Heart left ventricle (tissue), 16 donors: Measurements from ENCODE around the gene FRMPD4. TPM values are rescaled to one million over a fixed set of nuclear protein-coding genes. Genes with fewer than 3 reads are reported as not detected.

Experiments
- ATAC-seq, 4 donors: fragments of 200-7000 bp; cut with Tn5 transposase; one replicate each; pipeline ENCODE4 v1.9.1; 2020 to 2022; ENCODE audit warnings: moderate library complexity in 4 of 4, mild to moderate bottlenecking in 3 of 4, moderate number of reproducible peaks in 1 of 4
- DNase-seq, 5 donors: peaks; one replicate each; pipeline ENCODE4 v3.0.0-alpha.2; 2020
- H3K27ac ChIP-seq, 12 donors: fragments of 200-600 bp; sonication (generic) in 4 of 12; one replicate each; pipeline versions ENCODE4 v1.5.0 to v1.8.0; 2016 to 2022; ENCODE audit warnings: mild to moderate bottlenecking in 2 of 12
- H3K27me3 ChIP-seq, 9 donors: fragments of 200-600 bp; sonication (generic) in 2 of 9; one replicate each; pipeline versions ENCODE4 v1.5.1 to v1.8.0; 2016 to 2022; ENCODE audit warnings: mild to moderate bottlenecking in 3 of 9
- H3K36me3 ChIP-seq, 9 donors: fragments of 200-600 bp; sonication (generic) in 2 of 9; one replicate each; pipeline versions ENCODE4 v1.5.0 to v1.8.0; 2018 to 2022; ENCODE audit warnings: mild to moderate bottlenecking in 2 of 9
- H3K4me1 ChIP-seq, 12 donors: fragments of 200-600 bp; sonication (generic) in 4 of 12; one replicate each; pipeline versions ENCODE4 v1.5.0 to v1.8.0; 2016 to 2022; ENCODE audit warnings: mild to moderate bottlenecking in 3 of 12
- H3K4me3 ChIP-seq, 12 donors: fragments of 200-600 bp; sonication (generic) in 4 of 12; one replicate each; pipeline versions ENCODE4 v1.5.0 to v1.8.0; 2017 to 2022; ENCODE audit warnings: mild to moderate bottlenecking in 9 of 12, moderate library complexity in 4 of 12
- H3K9me3 ChIP-seq, 12 donors: fragments of 200-600 bp; sonication (generic) in 4 of 12; one replicate each; pipeline versions ENCODE4 v1.5.0 to v1.8.0; 2016 to 2022; ENCODE audit warnings: mild to moderate bottlenecking in 1 of 12
- POLR2A ChIP-seq, 2 donors: fragments of 450-650 bp; IDR thresholded peaks; one replicate each; pipeline ENCODE4 v1.6.1; 2017; ENCODE audit warnings: antibody characterized with exemption in 2 of 2, mild to moderate bottlenecking in 2 of 2, moderate library complexity in 2 of 2
- WGBS, 4 donors: extraction: QIAGEN DNeasy Blood & Tissue Kit in 2 of 4; methylation state at CpG; one replicate each; pipeline versions ENCODE4 v1.1.5 to v1.1.7; 2013 to 2018; 5-methylcytosine and 5-hydroxymethylcytosine counted together
- intact Hi-C, 10 donors: fragments of 100-400 bp; cut with DNase I; formaldehyde crosslinking; loops; one replicate each; pipeline versions ENCODE4 v1.11.1 to v1.14.2; 2022
- polyA plus RNA-seq, 2 donors: library from polyadenylated mRNA; stranded (reverse); fragments of 200-250 nt; gene quantifications; one replicate each; pipeline ENCODE4 v1.2.3, GENCODE V29; 2013
- total RNA-seq, 9 donors: library from RNA; depleted of rRNA in 2 of 9; stranded (reverse); fragments of >200 nt in 2 of 9; fragmentation: NEBNext Ultra II Directional in 3 of 9; extraction: Animal tissue kit (Norgen Biotek cat#: 25700) in 3 of 9; gene quantifications; one replicate each; pipeline versions ENCODE4 v1.1.0 to v1.2.4, GENCODE V29; 2016 to 2023
- TF ChIP-seq, protein P1 (sequence below), 12 donors: fragments of 200-600 bp; sonication (generic) in 4 of 12; IDR thresholded peaks; one replicate each; pipeline versions ENCODE4 v1.5.0 to v1.8.0; 2018 to 2022; ENCODE audit warnings: antibody characterized with exemption in 12 of 12, mild to moderate bottlenecking in 5 of 12
- donor health status: ischemic (EF 13 %, LVEDD 7.1; RV severe dilation, severe dysfunction).
- donor health status: healthy with polysubstance abuse.
- donor health status: DM: no; HTN: yes; CAD: no.
- donor health status: DM: no; HTN: no; CAD: no.
- donor health status: ischemic (EF 25% LVEDD 6.9; RV normal size, moderate dysfunction).
- donor health status: ischemic (EF 25% LVEDD 5.7; RV mildly dilated, moderate dysfunction).
- donor health status: healthy.
- donor health status: DM: yes; HTN: yes; CAD: no.
- donor health status: ischemic (EF 35%, LVEDD 5.7; RV mildly dilated, moderate dysfunction).
- donor health status: nonischemic (EF 11% LVEDD 7.7; RV severe dilation, severe dysfunction).
- donor health status: DM: yes; HTN: yes; CAD: no.
- donor health status: PGD.
- donor health status: ischemic (EF 29% LVEDD 5.4; RV normal size, mild dysfunction).
- donor health status: nonischemic (EF 23%, LVEDD 6.1; RV moderate dilation, normal function).

The FRMPD4 gene
- total and polyA plus RNA-seq, 11 donors: 0.07 to 4.2 (median 1.4) TPM

DNA sequence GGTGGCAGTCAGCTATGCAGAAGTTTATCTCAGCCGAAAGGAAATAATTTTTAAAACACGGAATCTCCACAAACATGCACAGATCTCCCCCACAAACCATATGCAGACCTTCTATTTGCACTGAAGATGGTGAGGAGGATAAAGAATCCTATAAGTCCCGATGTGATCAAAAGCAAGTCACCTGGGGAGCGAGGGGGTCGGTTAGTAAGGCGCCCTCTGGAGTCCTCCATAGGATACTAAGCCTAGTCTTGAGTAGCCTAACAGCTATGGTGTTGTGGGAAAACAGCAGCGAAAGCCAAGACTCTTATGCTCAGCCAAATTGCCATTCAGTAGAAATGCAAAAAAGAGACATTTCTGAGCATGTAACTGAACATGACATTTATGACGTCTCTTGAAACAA is 210.9 kb downstream of the FRMPD4 start:
- intact Hi-C loops: no loop called here
- H3K27me3 ChIP-seq: no peaks in the 10 kb centered on the region
- no peak for TF ChIP-seq POLR2A (IDR thresholded peaks at IDR 0.05)
- TF ChIP-seq, protein P1, sequence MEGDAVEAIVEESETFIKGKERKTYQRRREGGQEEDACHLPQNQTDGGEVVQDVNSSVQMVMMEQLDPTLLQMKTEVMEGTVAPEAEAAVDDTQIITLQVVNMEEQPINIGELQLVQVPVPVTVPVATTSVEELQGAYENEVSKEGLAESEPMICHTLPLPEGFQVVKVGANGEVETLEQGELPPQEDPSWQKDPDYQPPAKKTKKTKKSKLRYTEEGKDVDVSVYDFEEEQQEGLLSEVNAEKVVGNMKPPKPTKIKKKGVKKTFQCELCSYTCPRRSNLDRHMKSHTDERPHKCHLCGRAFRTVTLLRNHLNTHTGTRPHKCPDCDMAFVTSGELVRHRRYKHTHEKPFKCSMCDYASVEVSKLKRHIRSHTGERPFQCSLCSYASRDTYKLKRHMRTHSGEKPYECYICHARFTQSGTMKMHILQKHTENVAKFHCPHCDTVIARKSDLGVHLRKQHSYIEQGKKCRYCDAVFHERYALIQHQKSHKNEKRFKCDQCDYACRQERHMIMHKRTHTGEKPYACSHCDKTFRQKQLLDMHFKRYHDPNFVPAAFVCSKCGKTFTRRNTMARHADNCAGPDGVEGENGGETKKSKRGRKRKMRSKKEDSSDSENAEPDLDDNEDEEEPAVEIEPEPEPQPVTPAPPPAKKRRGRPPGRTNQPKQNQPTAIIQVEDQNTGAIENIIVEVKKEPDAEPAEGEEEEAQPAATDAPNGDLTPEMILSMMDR (IDR thresholded peaks at IDR 0.05): no peak
- no peaks in the 10 kb centered on the region for H3K4me1 ChIP-seq
- H3K4me3 ChIP-seq: no peak overlapping the region
- H3K27ac ChIP-seq: no peak overlapping the region
- no peaks in the 10 kb centered on the region for H3K36me3 ChIP-seq
- ATAC-seq: no peak
- no peak for DNase-seq
- 34 to 62% (median 48%) methylated on average over 8 of the region's 8 CpGs for WGBS, 4 donors
- H3K9me3 ChIP-seq: no peaks in the 10 kb centered on the region

DNA sequence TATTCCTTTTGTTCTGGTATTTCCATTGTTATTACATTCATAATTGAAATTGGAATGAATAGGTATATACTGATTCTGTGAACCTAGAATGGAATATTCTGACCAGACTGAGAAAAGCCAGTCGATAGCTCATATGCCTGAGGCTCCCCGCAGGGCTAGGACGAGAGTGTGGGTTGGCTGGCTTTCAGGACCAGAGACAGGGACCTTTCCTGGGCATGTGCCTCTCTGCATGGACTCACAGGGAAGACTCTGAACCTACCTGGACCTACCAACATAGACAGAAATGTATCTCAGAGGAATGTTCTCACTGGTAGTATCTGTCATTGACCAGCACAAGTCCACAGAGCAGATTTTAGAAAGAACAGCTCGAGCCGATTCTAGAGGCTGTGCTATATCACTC is 214.6 kb downstream of the FRMPD4 start:
- H3K27ac ChIP-seq: no peak overlapping the region
- WGBS, 4 donors: 73 to 89% (median 84%) methylated on average over 5 of the region's 5 CpGs
- DNase-seq: no peak
- H3K4me3 ChIP-seq: no peak overlapping the region
- TF ChIP-seq POLR2A (IDR thresholded peaks at IDR 0.05): no peak
- TF ChIP-seq, protein P1 (IDR thresholded peaks at IDR 0.05): no peak
- H3K9me3 ChIP-seq: no peaks in the 10 kb centered on the region
- H3K27me3 ChIP-seq: no peaks in the 10 kb centered on the region
- no peaks in the 10 kb centered on the region for H3K36me3 ChIP-seq
- no peaks in the 10 kb centered on the region for H3K4me1 ChIP-seq
- intact Hi-C loops: no loop called here
- no peak for ATAC-seq

DNA sequence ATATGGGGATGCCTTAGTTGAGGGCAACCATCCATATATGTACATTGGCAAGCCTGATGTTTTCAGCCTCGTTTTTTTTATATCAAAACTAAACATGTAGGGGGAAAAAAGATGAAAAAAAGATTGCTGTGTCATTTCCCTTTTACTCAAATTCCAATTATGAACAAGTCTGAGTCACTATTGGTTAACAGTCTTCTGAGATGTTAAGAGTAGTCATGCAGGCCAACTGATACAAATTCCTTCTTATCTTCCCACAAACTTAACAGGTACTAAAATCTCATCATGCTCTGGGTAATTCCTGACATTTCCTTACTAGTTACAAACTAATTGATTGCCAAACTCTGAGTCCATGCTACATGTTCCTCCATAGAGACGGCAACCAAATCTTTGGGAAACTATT is 222.1 kb downstream of the FRMPD4 start:
- TF ChIP-seq POLR2A (IDR thresholded peaks at IDR 0.05): no peak
- TF ChIP-seq, protein P1 (IDR thresholded peaks at IDR 0.05): no peak
- Histone ChIP-seq H3K4me3 (no peak overlapping the region), H3K9me3 (no peaks in the 10 kb centered on the region), H3K27me3 (no peaks in the 10 kb centered on the region), H3K36me3 (no peaks in the 10 kb centered on the region), H3K27ac (no peak overlapping the region), H3K4me1 (no peaks in the 10 kb centered on the region)
- intact Hi-C loops: no loop called here
- WGBS, 4 donors: 48 to 68% (median 59%) methylated on average over 2 of the region's 2 CpGs
- no peak for DNase-seq
- ATAC-seq: no peak

DNA sequence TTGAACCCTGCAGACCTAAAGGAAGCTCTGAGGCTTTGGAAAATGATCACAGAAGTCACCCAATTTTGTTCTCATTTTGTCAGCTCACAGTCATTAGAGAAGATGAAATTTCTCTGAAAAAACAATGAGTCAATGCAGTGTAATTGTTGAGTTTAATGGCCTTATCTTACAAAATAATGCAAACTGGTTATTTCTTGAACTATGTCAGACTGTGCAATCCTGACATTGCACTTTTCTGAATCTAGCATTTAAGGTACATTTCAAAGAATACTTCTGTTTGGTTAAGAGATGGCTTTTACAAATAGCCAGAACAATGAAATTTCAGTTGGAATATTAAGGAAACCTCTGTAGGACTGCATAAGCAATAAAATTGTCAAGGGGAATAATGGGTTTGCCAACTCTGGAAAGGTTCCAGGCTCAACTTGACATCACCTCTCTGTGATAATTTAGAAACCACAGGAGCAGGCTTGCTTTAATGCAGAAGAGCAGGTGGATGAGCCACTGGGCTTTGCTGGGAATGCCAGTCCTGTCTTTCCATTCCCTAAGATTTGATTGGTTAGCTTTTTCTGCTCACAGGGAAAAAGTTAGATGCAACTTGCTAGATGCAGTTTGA is 222.8 kb downstream of the FRMPD4 start:
- no peak for DNase-seq
- H3K27ac ChIP-seq: no peak overlapping the region
- H3K4me3 ChIP-seq: no peak overlapping the region
- H3K4me1 ChIP-seq: no peaks in the 10 kb centered on the region
- ATAC-seq: no peak
- intact Hi-C loops: no loop called here
- TF ChIP-seq POLR2A (IDR thresholded peaks at IDR 0.05): no peak
- TF ChIP-seq, protein P1 (IDR thresholded peaks at IDR 0.05): no peak
- no peaks in the 10 kb centered on the region for H3K27me3 ChIP-seq
- no peaks in the 10 kb centered on the region for H3K9me3 ChIP-seq
- no peaks in the 10 kb centered on the region for H3K36me3 ChIP-seq
